Sigmoid colon (tissue), 4 donors: ENCODE measurements around the gene SDR9C7.

ENCODE experiments used
- CTCF ChIP-seq, 4 experiments: fragments of 450-650 bp in 3 of 4; fragments of 200-600 bp in 1 of 4; IDR thresholded peaks; one replicate each; pipeline ENCODE4 v1.5.1; 2016 to 2019; ENCODE audit warnings: antibody characterized with exemption in 4 of 4, mild to moderate bottlenecking in 3 of 4, moderate library complexity in 2 of 4
- EP300 ChIP-seq, 4 donors: sonication (generic); formaldehyde crosslinking; IDR thresholded peaks; one replicate each; pipeline ENCODE4 v1.6.1; 2017; ENCODE audit warnings: antibody characterized with exemption in 4 of 4
- POLR2A ChIP-seq, 2 donors: fragments of 450-650 bp; IDR thresholded peaks; one replicate each; pipeline ENCODE4 v1.6.1; 2016; ENCODE audit warnings: antibody characterized with exemption in 2 of 2, mild to moderate bottlenecking in 2 of 2, moderate library complexity in 2 of 2

- TF ChIP-seq CTCF (IDR thresholded peaks at IDR 0.05) = no peak
- TF ChIP-seq POLR2A (IDR thresholded peaks at IDR 0.05) = no peak
- TF ChIP-seq EP300 (IDR thresholded peaks at IDR 0.05) = no peak
These were observed 45.4 kb upstream of the SDR9C7 start for GRCh38 chr12:56979628-56980027.
